ENCODE data around the gene TESK1.
"Not testable (repeated sequence)": the region's sequence is repeated elsewhere in the genome, so short reads cannot be mapped to it uniquely, and the experiment has no call there.

The TESK1 gene

GRCh38 chr9:35627575-35627974, 22.5 kb downstream of the TESK1 start:
- no peak overlapping the region for H3K4me3 ChIP-seq (replicated peaks; ENCODE audit: low read depth, low read length)
- TF ChIP-seq CTCF (IDR thresholded peaks at IDR 0.05; ENCODE audit: insufficient read depth, low read length, poor library complexity, severe bottlenecking), result no peak
- DNase-seq (ENCODE audit: extremely low read depth, insufficient read length), result no peak
- H3K27me3 ChIP-seq (replicated peaks; ENCODE audit: control insufficient read depth, insufficient read depth, low read length), result no peaks in the 10 kb centered on the region
- no peaks in the 10 kb centered on the region for H3K36me3 ChIP-seq (ENCODE audit: control insufficient read depth, insufficient read depth, low read length)

GRCh38 chr9:35628389-35628991, 23.4 kb downstream of the TESK1 start:
- H3K27me3 ChIP-seq (replicated peaks; ENCODE audit: control insufficient read depth, insufficient read depth, low read length), result no peaks in the 10 kb centered on the region
- TF ChIP-seq CTCF (IDR thresholded peaks at IDR 0.05; ENCODE audit: insufficient read depth, low read length, poor library complexity, severe bottlenecking), result no peak
- no peaks in the 10 kb centered on the region for H3K36me3 ChIP-seq (ENCODE audit: control insufficient read depth, insufficient read depth, low read length)
- DNase-seq (ENCODE audit: extremely low read depth, insufficient read length), result no peak
- no peak overlapping the region for H3K4me3 ChIP-seq (replicated peaks; ENCODE audit: low read depth, low read length)

GRCh38 chr9:35629597-35629996, 24.5 kb downstream of the TESK1 start:
- Histone ChIP-seq H3K36me3 (ENCODE audit: control insufficient read depth, insufficient read depth, low read length) (no peaks in the 10 kb centered on the region), H3K4me3 (replicated peaks; ENCODE audit: low read depth, low read length) (no peak overlapping the region), H3K27me3 (replicated peaks; ENCODE audit: control insufficient read depth, insufficient read depth, low read length) (no peaks in the 10 kb centered on the region)
- DNase-seq (ENCODE audit: extremely low read depth, insufficient read length), result no peak
- TF ChIP-seq CTCF (IDR thresholded peaks at IDR 0.05; ENCODE audit: insufficient read depth, low read length, poor library complexity, severe bottlenecking), result no peak

DNA sequence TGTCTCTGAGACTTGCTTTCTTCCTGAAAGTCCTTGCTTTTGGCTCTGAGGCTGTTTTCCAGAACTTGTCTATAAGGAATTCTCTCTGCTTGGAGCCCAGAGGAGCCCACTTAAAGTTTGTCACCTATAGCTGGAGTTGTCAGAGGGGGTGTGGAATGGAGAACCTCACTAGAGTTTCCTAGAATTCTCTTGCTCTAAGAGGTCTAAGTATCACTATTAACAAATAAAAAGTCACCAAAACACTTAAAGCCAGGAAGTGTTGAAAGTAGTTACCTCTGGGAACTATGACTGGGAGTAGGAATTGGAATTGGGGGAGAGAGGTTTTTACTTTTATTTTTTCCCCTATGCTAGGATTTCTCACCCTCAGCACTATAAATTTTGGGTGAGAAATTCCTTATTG, 30.7 kb downstream of the TESK1 start:
- Histone ChIP-seq H3K27me3 (replicated peaks; ENCODE audit: control insufficient read depth, insufficient read depth, low read length) (no peaks in the 10 kb centered on the region), H3K36me3 (ENCODE audit: control insufficient read depth, insufficient read depth, low read length) (no peaks in the 10 kb centered on the region), H3K4me3 (replicated peaks; ENCODE audit: low read depth, low read length) (no peak overlapping the region)
- TF ChIP-seq CTCF (IDR thresholded peaks at IDR 0.05; ENCODE audit: insufficient read depth, low read length, poor library complexity, severe bottlenecking), result no peak
- no peak for DNase-seq (ENCODE audit: extremely low read depth, insufficient read length)

DNA sequence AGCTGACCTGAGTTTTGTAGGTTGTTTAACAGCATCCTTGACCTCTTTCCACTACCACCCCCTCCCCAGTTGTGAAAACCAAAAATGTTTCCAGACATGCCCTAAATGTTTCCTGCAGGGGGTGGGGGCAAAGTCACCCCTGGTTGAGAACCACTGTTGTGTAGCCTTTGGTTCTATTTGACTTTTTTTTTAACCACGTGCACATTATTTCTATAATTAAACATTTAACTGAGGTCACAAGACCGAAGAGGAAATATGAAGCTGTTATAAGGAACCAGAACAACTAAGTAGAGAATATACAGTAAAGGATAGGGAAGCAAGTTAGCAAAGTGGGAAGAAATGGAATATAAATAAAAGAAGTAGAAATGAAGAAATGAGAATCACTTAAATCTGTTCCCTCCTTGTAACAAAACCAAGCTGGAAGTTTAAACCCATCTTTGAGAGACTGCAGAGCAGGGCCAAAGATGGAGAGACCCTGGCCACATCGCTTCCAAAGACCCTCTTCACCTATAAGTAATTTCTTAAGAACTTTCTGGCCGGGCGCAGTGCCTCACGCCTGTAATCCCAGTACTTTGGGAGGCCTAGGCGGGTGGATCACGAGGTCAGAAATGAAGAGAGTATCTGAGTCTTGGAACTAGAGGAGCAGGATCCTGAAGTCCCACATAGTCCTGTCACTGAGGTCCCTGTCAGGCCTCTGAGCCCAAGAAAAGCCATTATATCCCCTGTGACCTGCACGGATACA, 31.2 kb downstream of the TESK1 start:
- Histone ChIP-seq H3K4me3 (replicated peaks; ENCODE audit: low read depth, low read length) (no peak overlapping the region), H3K27me3 (replicated peaks; ENCODE audit: control insufficient read depth, insufficient read depth, low read length) (no peaks in the 10 kb centered on the region), H3K36me3 (ENCODE audit: control insufficient read depth, insufficient read depth, low read length) (no peaks in the 10 kb centered on the region)
- TF ChIP-seq CTCF (IDR thresholded peaks at IDR 0.05; ENCODE audit: insufficient read depth, low read length, poor library complexity, severe bottlenecking), result no peak
- no peak for DNase-seq (ENCODE audit: extremely low read depth, insufficient read length)

DNA sequence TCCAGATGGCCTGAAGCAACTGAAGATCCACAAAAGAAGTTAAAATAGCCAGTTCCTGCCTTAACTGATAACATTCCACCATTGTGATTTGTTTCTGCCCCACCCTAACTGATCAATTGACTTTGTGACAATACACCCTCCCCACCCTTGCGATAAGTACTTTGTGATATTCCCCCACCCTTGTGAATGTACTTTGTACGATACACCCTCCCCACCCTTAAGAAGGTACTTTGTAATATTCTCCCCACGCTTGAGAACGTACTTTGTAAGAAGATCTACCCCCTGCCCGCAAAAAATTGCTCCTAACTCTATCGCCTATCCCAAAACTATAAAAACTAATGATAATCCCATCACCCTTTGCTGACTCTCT, 31.8 kb downstream of the TESK1 start:
- H3K27me3 ChIP-seq (replicated peaks; ENCODE audit: control insufficient read depth, insufficient read depth, low read length); H3K4me3 ChIP-seq (replicated peaks; ENCODE audit: low read depth, low read length); H3K36me3 ChIP-seq (ENCODE audit: control insufficient read depth, insufficient read depth, low read length); DNase-seq (ENCODE audit: extremely low read depth, insufficient read length): not testable (repeated sequence)

DNA sequence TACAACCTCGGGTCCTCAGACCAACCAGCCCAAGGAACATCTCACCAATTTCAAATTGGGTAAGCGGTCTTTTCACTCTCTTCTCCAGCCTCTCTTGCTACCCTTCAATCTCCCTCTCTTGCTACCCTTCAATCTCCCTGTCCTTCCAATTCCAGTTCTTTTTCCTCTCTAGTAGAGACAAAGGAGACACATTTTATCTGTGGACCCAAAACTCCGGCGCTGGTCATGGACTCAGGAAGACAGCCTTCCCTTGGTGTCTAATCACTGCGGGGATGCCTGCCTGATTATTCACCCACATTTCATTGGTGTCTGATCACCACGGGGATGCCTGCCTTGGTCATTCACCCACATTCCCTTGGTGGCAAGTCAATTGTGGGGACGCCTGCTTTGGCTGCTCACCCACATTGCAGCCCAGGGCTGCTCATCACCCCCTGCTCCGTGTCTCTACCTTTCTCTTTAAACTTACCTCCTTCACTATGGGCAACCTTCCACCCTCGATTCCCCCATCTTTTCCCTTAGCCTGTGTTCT, 32.4 kb downstream of the TESK1 start:
- not testable (repeated sequence) for H3K27me3 ChIP-seq (replicated peaks; ENCODE audit: control insufficient read depth, insufficient read depth, low read length); DNase-seq (ENCODE audit: extremely low read depth, insufficient read length); H3K36me3 ChIP-seq (ENCODE audit: control insufficient read depth, insufficient read depth, low read length); H3K4me3 ChIP-seq (replicated peaks; ENCODE audit: low read depth, low read length)

GRCh38 chr9:35638751-35639150, 33.7 kb downstream of the TESK1 start:
- H3K4me3 ChIP-seq (replicated peaks; ENCODE audit: low read depth, low read length); DNase-seq (ENCODE audit: extremely low read depth, insufficient read length): not testable (repeated sequence)

DNA sequence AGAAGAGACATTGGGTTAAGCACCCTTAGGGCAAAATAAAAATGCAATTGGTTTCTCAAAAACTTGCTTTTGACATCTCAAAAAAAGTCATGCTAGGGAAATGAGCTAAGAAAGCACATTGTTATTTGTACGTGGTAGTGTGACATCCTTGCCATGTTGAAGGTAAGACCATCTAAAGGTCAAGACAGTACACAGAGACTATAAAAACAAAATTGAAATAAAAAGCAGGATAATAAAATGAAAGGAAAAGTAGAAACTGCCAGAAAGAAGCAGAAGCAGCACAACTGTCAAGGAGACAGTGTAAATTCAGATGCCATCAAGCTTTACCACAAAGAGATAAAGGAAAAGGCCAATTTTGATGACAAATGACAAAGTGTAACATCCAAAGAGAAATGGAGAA, 34.2 kb downstream of the TESK1 start:
- H3K36me3 ChIP-seq (ENCODE audit: control insufficient read depth, insufficient read depth, low read length); H3K27me3 ChIP-seq (replicated peaks; ENCODE audit: control insufficient read depth, insufficient read depth, low read length); DNase-seq (ENCODE audit: extremely low read depth, insufficient read length); H3K4me3 ChIP-seq (replicated peaks; ENCODE audit: low read depth, low read length): not testable (repeated sequence)

More at GRCh38 chr9:35638751-35639150, 33.7 kb downstream of the TESK1 start:
- not testable (repeated sequence) for H3K36me3 ChIP-seq (ENCODE audit: control insufficient read depth, insufficient read depth, low read length); H3K27me3 ChIP-seq (replicated peaks; ENCODE audit: control insufficient read depth, insufficient read depth, low read length)
